ENCODE data around the gene TDO2.

- TF ChIP-seq POLR2A (IDR thresholded peaks at IDR 0.05; ENCODE audit: low read depth, low read length) = no peak
- no peak for TF ChIP-seq POLR2AphosphoS5 (IDR thresholded peaks at IDR 0.05; ENCODE audit: low read depth, low read length)
Observed at GRCh38 chr4:155855897-155856296, 47.6 kb upstream of the TDO2 start.

All from GM12892 (cell line).